Activated CD8-positive, alpha-beta memory T cell treated with anti-CD3 and anti-CD28 coated beads, Interleukin-2, amount 50 U/mL, for 24 hours (primary cell): ENCODE data around the gene NCF1.
A peak's percentile ranks its signal among the peaks of the same experiment; 100 is the strongest.
"Not testable (repeated sequence)": the region's sequence is repeated elsewhere in the genome, so short reads cannot be mapped to it uniquely, and the experiment has no call there.

Experiments used
- DNase-seq: peaks from one replicate; pipeline ENCODE4 v3.0.0-alpha.2; 2020; ENCODE audit errors: extremely low read depth

Gene NCF1

GRCh38 chr7:74788369-74789150 lies 14.7 kb downstream of the NCF1 start:
- DNase-seq = peak; percentile 89

- DNase-seq = not testable (repeated sequence)
Measured at GRCh38 chr7:74789200-74789736, 15.5 kb downstream of the NCF1 start.

GRCh38 chr7:74797848-74798622 lies 24.2 kb downstream of the NCF1 start:
- not testable (repeated sequence) for DNase-seq

GRCh38 chr7:74798644-74799043 lies 24.8 kb downstream of the NCF1 start:
- not testable (repeated sequence) for DNase-seq

GRCh38 chr7:74815882-74816281 lies 42.1 kb downstream of the NCF1 start:
- not testable (repeated sequence) for DNase-seq

- not testable (repeated sequence) for DNase-seq
Measured at GRCh38 chr7:74820146-74820805, 46.5 kb downstream of the NCF1 start.

- DNase-seq = not testable (repeated sequence)
Measured at GRCh38 chr7:74821259-74821658, 47.4 kb downstream of the NCF1 start.

GRCh38 chr7:74829959-74830358 lies 56.1 kb downstream of the NCF1 start:
- DNase-seq = not testable (repeated sequence)

GRCh38 chr7:74830411-74830810 lies 56.6 kb downstream of the NCF1 start:
- DNase-seq = not testable (repeated sequence)
